SU-DHL-6 (cell line): Measurements from ENCODE around the gene SNX22.

Experiments used
- H2AFZ ChIP-seq: fragments of 200-600 bp; sonication (generic); 2 replicates; pipeline ENCODE4 v1.6.1; 2014; ENCODE audit warnings: low read depth, mild to moderate bottlenecking, moderate library complexity, mixed read lengths, antibody characterized with exemption, low read length; ENCODE audit not compliant: severe bottlenecking
- H3F3A ChIP-seq: fragments of 200-600 bp; shearing (Covaris generic); 2 replicates; pipeline ENCODE4 v1.6.0; 2016; ENCODE audit warnings: antibody characterized with exemption, mild to moderate bottlenecking; ENCODE audit not compliant: insufficient read depth
- H3K27ac ChIP-seq: fragments of 200-600 bp; sonication (generic); 2 replicates; pipeline ENCODE4 v1.5.1; 2016; ENCODE audit warnings: low read depth, mild to moderate bottlenecking, low read length, moderate library complexity, mixed read lengths
- H3K27me3 ChIP-seq: fragments of 200-600 bp; sonication (generic), shearing (Covaris generic); 2 replicates; pipeline ENCODE4 v1.6.0; 2014; ENCODE audit warnings: mild to moderate bottlenecking, low read length
- H3K36me3 ChIP-seq: fragments of 200-600 bp; sonication (generic); 2 replicates; pipeline ENCODE4 v1.6.1; 2014; ENCODE audit warnings: mild to moderate bottlenecking, low read length, mixed read lengths
- H3K4me2 ChIP-seq: fragments of 300-600, 200-600 bp; shearing (Covaris generic), sonication (generic); 2 replicates; pipeline ENCODE4 v1.6.0; 2014; ENCODE audit warnings: low read length, low read depth, mild to moderate bottlenecking; ENCODE audit not compliant: poor library complexity, severe bottlenecking
- H3K4me3 ChIP-seq: fragments of 200-600 bp; sonication (generic); 2 replicates; pipeline ENCODE4 v1.5.1; 2014; ENCODE audit warnings: antibody characterized with exemption, low read length, mild to moderate bottlenecking, mixed read lengths; ENCODE audit not compliant: insufficient read depth, poor library complexity, severe bottlenecking
- H3K79me2 ChIP-seq: fragments of 200-600 bp; sonication (generic); 2 replicates; pipeline ENCODE4 v1.6.1; 2014; ENCODE audit warnings: mild to moderate bottlenecking, low read length, moderate library complexity; ENCODE audit not compliant: insufficient read depth
- H3K9ac ChIP-seq: fragments of 200-600 bp; sonication (generic); 2 replicates; pipeline ENCODE4 v1.7.0; 2014; ENCODE audit warnings: mild to moderate bottlenecking, low read length
- H3K9me2 ChIP-seq: fragments of 200-600 bp; sonication (generic); replicated peaks from 2 replicates; pipeline ENCODE4 v1.6.1; 2014; ENCODE audit warnings: low read length; ENCODE audit not compliant: insufficient read depth
- H3K9me3 ChIP-seq: fragments of 200-600 bp; sonication (generic); 2 replicates; pipeline ENCODE4 v1.6.1; 2014; ENCODE audit warnings: low read length, mixed read lengths; ENCODE audit not compliant: insufficient read depth
- H4K20me1 ChIP-seq: fragments of 200-600 bp; sonication (generic); 2 replicates; pipeline ENCODE4 v1.6.1; 2014; ENCODE audit warnings: low read depth, mild to moderate bottlenecking, antibody characterized with exemption, low read length, moderate library complexity, mixed read lengths
- CTCF ChIP-seq: fragments of 200-600 bp; sonication (generic); IDR thresholded peaks from one replicate; pipeline ENCODE4 v1.5.1; 2017; ENCODE audit warnings: antibody characterized with exemption, mild to moderate bottlenecking, low read length, moderate library complexity; ENCODE audit not compliant: insufficient read depth, poor library complexity, severe bottlenecking
- EZH2phosphoT487 ChIP-seq: fragments of 200-600 bp; sonication (generic), shearing (Covaris generic); conservative IDR thresholded peaks from 2 replicates; pipeline ENCODE4 v1.6.1; 2018; ENCODE audit warnings: mild to moderate bottlenecking, antibody characterized with exemption, low read length, moderate library complexity, mixed read lengths

SNX22 gene

GRCh38 chr15:64153480-64154367 is 2.2 kb downstream of the SNX22 start:
- Histone ChIP-seq H3K4me2 (peak overlapping the region; percentile 86), H3K9me2 (no peaks in the 10 kb centered on the region), H4K20me1 (no peaks in the 10 kb centered on the region; the same call in 1 of the 2 replicates), H3K79me2 (no peaks in the 10 kb centered on the region), H3K27me3 (no peaks in the 10 kb centered on the region), H3K27ac (peak overlapping the region; percentile 95), H3K4me3 (peak overlapping the region; percentile 67), H2AFZ (no peak overlapping the region), H3F3A (peaks cover 55% of the 10 kb centered on the region), H3K9me3 (no peaks in the 10 kb centered on the region), H3K9ac (peak overlapping the region; percentile 83), H3K36me3 (no peaks in the 10 kb centered on the region)
- TF ChIP-seq EZH2phosphoT487 = no peak
- TF ChIP-seq CTCF = peak; percentile 96

DNA sequence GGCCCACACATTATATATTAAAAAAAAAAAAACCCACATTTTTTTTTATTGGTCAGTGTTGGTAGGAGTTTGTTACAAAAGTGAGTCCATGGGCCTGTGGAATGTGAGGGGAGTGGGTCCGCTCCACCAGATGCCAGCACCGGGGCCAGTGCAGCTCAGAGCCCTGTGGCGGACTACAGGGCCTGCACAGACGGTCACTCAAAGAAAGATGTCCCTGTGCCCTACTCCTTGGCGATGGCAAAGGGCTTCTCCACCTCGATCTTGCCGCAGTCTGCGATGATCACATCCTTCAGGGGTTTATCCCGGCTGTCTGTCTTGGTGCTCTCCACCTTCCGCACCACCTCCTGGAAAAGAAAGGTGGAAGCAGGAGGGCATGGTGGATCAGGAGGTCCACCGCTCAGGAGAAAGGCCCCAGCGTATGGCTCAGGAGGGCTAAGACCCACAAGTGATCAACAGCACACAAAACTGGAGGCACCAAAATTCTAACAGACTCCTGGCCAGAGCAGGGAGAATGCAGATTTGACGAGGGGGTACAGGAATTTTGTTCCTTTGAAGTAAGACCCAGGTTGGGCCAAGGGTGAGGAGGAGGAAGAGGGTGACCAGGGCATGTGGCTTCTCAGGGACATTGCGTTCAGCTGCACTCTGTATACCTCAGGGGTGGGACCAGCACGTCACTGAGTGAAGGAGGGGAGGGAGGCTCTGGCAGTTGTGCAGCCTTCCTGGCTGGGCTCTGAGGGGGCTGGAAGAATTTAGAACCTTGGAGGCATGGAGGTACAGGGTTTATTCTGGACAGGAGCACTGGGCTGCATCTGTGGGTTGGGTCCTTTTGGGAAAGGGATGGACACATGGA is 4.5 kb downstream of the SNX22 start:
- Histone ChIP-seq H3K4me2 (no peak overlapping the region), H3F3A (peaks cover 55% of the 10 kb centered on the region), H3K79me2 (peaks cover 5% of the 10 kb centered on the region; the same call in 1 of the 2 replicates), H3K9me2 (no peaks in the 10 kb centered on the region), H3K27ac (peak overlapping the region; percentile 34; the same call in 1 of the 2 replicates), H3K9me3 (no peaks in the 10 kb centered on the region), H3K4me3 (no peak overlapping the region), H4K20me1 (no peaks in the 10 kb centered on the region; the same call in 1 of the 2 replicates), H2AFZ (no peak overlapping the region), H3K9ac (no peak overlapping the region), H3K27me3 (no peaks in the 10 kb centered on the region), H3K36me3 (peaks cover 6% of the 10 kb centered on the region; the same call in 1 of the 2 replicates)
- TF ChIP-seq EZH2phosphoT487 = no peak
- no peak for TF ChIP-seq CTCF

DNA sequence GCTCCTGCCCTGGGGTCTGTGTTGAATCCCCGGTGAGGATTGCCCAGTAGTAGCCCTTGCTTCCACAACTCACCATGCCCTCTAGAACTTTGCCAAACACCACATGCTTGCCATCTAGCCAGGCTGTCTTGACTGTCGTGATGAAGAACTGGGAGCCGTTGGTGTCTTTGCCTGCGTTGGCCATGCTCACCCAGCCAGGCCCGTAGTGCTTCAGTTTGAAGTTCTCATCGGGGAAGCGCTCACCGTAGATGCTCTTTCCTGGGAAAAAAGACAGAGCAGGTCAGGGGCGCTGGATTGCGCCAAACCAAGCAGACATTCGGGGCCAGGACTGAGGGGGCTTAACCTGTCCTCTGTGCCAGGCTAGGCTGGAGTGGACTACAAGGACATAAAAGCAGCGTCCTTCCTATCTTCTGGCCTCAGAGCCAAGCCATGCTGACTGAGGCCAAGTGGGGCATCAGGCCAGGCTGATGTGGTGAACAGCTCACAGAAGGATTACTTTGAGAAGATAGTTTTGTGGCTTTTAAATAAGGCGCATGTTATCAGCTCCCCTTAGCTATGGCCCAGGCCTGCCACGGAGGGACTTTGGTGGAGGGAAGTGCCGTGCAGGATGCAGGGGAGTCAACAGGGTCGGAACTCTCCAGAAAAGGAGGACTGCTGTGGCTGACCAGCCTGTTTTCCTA is 5.3 kb downstream of the SNX22 start:
- Histone ChIP-seq H3K36me3 (peaks cover 6% of the 10 kb centered on the region; the same call in 1 of the 2 replicates), H3F3A (peaks cover 55% of the 10 kb centered on the region)
- TF ChIP-seq EZH2phosphoT487 = no peak
- no peak for TF ChIP-seq CTCF

More for the DNA sequence above, 5.3 kb downstream of the SNX22 start:
- H3K9ac ChIP-seq = no peak overlapping the region
- H2AFZ ChIP-seq = no peak overlapping the region
- no peaks in the 10 kb centered on the region for H3K27me3 ChIP-seq
- no peaks in the 10 kb centered on the region for H3K9me3 ChIP-seq
- H4K20me1 ChIP-seq = no peaks in the 10 kb centered on the region; the same call in 1 of the 2 replicates
- H3K4me3 ChIP-seq = no peak overlapping the region
- no peak overlapping the region for H3K4me2 ChIP-seq
- no peaks in the 10 kb centered on the region for H3K9me2 ChIP-seq
- H3K27ac ChIP-seq = no peak overlapping the region
- peaks cover 12% of the 10 kb centered on the region for H3K79me2 ChIP-seq
